ENCODE measurements around the gene SORCS1.

GRCh38 chr10:106626371-106626770, 538.1 kb downstream of the SORCS1 start:
- no peak for TF ChIP-seq ZBTB33 (IDR thresholded peaks at IDR 0.05)
- TF ChIP-seq CTCF (IDR thresholded peaks at IDR 0.05; ENCODE audit: low read depth, low read length, missing input control) = no peak
- no peak for TF ChIP-seq EGR1 (IDR thresholded peaks at IDR 0.05; ENCODE audit: low read depth in 2 of 2)
